Peyer's patch (tissue), 4 donors: ENCODE data around the gene TGFBI.

Source experiments
- POLR2A ChIP-seq, 2 donors: fragments of 450-650 bp; IDR thresholded peaks; one replicate each; pipeline ENCODE4 v1.5.1; 2017; ENCODE audit warnings: antibody characterized with exemption in 2 of 2, mild to moderate bottlenecking in 2 of 2, moderate library complexity in 2 of 2
- TF ChIP-seq, protein P1 (sequence below), 6 experiments: fragments of 450-650 bp in 4 of 6; fragments of 200-600 bp in 2 of 6; sonication (generic) in 1 of 6; IDR thresholded peaks; one replicate each; pipeline ENCODE4 v1.5.1; 2017 to 2019; ENCODE audit warnings: antibody characterized with exemption in 6 of 6, mild to moderate bottlenecking in 3 of 6, moderate library complexity in 1 of 6

DNA sequence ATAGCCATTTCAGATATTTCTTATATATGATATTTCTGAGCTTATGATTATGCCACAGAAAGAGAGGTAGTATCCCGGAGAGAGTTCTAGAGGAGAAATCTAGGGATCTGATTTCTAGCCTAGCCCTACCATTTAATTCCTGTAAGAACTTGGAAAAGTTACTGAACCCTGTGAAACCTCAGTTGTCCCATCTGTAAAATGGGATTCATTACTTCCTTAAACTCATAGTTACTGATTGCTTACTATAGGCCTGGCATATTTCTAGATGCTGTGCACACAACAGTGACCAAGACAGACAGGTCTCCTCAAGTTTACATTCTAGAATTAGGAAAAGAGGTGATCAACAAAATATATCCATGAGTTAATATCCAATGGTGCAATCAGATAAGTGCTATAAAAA, 73.1 kb downstream of the TGFBI start:
- TF ChIP-seq, protein P1, sequence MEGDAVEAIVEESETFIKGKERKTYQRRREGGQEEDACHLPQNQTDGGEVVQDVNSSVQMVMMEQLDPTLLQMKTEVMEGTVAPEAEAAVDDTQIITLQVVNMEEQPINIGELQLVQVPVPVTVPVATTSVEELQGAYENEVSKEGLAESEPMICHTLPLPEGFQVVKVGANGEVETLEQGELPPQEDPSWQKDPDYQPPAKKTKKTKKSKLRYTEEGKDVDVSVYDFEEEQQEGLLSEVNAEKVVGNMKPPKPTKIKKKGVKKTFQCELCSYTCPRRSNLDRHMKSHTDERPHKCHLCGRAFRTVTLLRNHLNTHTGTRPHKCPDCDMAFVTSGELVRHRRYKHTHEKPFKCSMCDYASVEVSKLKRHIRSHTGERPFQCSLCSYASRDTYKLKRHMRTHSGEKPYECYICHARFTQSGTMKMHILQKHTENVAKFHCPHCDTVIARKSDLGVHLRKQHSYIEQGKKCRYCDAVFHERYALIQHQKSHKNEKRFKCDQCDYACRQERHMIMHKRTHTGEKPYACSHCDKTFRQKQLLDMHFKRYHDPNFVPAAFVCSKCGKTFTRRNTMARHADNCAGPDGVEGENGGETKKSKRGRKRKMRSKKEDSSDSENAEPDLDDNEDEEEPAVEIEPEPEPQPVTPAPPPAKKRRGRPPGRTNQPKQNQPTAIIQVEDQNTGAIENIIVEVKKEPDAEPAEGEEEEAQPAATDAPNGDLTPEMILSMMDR (IDR thresholded peaks at IDR 0.05) = no peak
- TF ChIP-seq POLR2A (IDR thresholded peaks at IDR 0.05) = no peak
